BE2C (cell line): Measurements from ENCODE around the gene ACOT7.

Source experiments
- DNase-seq: peaks from one replicate; pipeline ENCODE4 v3.0.0-alpha.2; 2020
- H3K27me3 ChIP-seq: fragments of 250-450 bp; sonication (Bioruptor Pico); 2 replicates; pipeline ENCODE4 v1.5.1; 2020; ENCODE audit warnings: mild to moderate bottlenecking
- H3K36me3 ChIP-seq: fragments of 250-450 bp; sonication (Bioruptor Pico); 2 replicates; pipeline ENCODE4 v1.5.1; 2020; ENCODE audit warnings: mild to moderate bottlenecking
- H3K4me1 ChIP-seq: fragments of 250-450 bp; sonication (Bioruptor Pico); 2 replicates; pipeline ENCODE4 v1.5.1; 2020
- H3K4me3 ChIP-seq: 2 replicates; pipeline ENCODE4 v1.5.1; 2011; ENCODE audit warnings: low read depth, low read length
- H3K9me3 ChIP-seq: fragments of 250-450 bp; sonication (Bioruptor Pico); 2 replicates; pipeline ENCODE4 v1.5.1; 2020
- TF ChIP-seq, protein P1 (sequence below): IDR thresholded peaks from 2 replicates; pipeline ENCODE4 v1.5.1; 2012; ENCODE audit warnings: mild to moderate bottlenecking, low read depth, low read length

The ACOT7 gene

GRCh38 chr1:6245869-6246496, 147.6 kb downstream of the ACOT7 start:
- Histone ChIP-seq H3K27me3 (peaks cover 20% of the 10 kb centered on the region), H3K4me1 (no peaks in the 10 kb centered on the region), H3K4me3 (peak overlapping the region; percentile 52), H3K9me3 (no peaks in the 10 kb centered on the region), H3K36me3 (no peaks in the 10 kb centered on the region)
- DNase-seq: peak; percentile 89
- TF ChIP-seq, protein P1, sequence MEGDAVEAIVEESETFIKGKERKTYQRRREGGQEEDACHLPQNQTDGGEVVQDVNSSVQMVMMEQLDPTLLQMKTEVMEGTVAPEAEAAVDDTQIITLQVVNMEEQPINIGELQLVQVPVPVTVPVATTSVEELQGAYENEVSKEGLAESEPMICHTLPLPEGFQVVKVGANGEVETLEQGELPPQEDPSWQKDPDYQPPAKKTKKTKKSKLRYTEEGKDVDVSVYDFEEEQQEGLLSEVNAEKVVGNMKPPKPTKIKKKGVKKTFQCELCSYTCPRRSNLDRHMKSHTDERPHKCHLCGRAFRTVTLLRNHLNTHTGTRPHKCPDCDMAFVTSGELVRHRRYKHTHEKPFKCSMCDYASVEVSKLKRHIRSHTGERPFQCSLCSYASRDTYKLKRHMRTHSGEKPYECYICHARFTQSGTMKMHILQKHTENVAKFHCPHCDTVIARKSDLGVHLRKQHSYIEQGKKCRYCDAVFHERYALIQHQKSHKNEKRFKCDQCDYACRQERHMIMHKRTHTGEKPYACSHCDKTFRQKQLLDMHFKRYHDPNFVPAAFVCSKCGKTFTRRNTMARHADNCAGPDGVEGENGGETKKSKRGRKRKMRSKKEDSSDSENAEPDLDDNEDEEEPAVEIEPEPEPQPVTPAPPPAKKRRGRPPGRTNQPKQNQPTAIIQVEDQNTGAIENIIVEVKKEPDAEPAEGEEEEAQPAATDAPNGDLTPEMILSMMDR: no peak

GRCh38 chr1:6245086-6245868, 148.3 kb downstream of the ACOT7 start:
- Histone ChIP-seq H3K36me3 (no peaks in the 10 kb centered on the region), H3K9me3 (no peaks in the 10 kb centered on the region), H3K4me3 (peak overlapping the region; percentile 52), H3K4me1 (no peaks in the 10 kb centered on the region), H3K27me3 (peaks cover 19% of the 10 kb centered on the region)
- peak; percentile 76 for DNase-seq
- TF ChIP-seq, protein P1: peak; percentile 52

DNA sequence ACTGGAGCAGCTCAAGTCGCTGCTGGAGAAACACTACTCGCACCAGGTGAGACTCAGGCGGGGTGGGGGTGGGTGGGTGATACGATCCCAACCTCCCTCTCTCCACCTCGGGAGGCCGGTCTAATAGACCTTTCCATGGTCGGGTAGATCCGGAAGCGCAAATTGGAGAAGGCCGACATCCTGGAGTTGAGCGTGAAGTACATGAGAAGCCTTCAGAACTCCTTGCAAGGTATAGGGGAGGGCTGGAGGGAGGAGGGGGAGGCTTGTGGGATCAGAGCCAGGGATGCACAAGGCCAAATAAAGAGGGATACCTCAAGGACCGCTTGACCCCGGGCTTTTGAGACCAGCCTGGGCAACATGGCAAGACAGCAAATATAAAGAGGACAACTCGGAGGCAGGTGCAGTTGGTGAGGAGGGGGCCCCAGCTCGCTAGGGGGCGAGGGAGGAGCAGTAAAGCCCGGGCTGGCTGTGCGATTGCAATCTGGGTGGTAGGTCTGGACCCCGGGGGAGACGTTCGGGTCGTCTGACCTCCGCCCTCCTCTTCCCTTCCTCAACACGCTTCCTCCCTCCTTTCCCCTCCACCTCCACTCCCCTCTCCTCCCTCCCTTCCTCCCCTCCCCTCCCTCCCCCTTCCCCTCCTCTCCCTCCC, 149.0 kb downstream of the ACOT7 start:
- no peaks in the 10 kb centered on the region for H3K36me3 ChIP-seq
- DNase-seq: no peak
- TF ChIP-seq, protein P1: no peak
- no peaks in the 10 kb centered on the region for H3K9me3 ChIP-seq
- H3K27me3 ChIP-seq: peaks cover 12% of the 10 kb centered on the region
- H3K4me1 ChIP-seq: no peaks in the 10 kb centered on the region
- no peak overlapping the region for H3K4me3 ChIP-seq

DNA sequence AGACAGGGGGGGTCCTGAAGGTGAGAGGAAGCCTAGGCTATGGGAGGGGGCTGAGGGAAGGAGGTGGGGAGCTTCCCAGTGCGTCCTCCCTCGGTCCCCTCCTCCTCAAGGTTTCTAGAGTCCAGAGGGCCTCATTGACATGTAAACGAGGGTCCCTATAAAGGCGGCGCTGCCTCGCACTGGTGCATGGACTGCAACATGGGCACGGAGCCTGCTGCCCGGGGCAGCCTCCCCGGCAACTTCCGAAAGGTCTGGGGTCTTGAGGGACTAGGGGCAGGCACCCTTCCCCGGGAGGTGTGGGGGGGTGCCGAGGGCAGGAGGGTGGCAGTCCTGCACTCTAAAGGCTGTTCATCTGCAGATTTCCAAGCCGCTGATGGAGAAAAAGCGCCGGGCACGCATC, 149.6 kb downstream of the ACOT7 start, which contains the start of gene HES3:
Gene HES3 (plus strand): TSS at position 187 of the 400 bp plus-strand sequence. CDS start 187 bp downstream, at position 374.
- peak within 1 kb of the TSS; percentile 52; the same call in 1 of the 2 replicates for H3K4me3 ChIP-seq
- H3K36me3 ChIP-seq: no peaks in the 10 kb centered on the region
- no peaks in the 10 kb centered on the region for H3K9me3 ChIP-seq
- peaks cover 6% of the 10 kb centered on the region for H3K27me3 ChIP-seq
- TF ChIP-seq, protein P1: no peak
- no peak for DNase-seq
- no peaks in the 10 kb centered on the region for H3K4me1 ChIP-seq

DNA sequence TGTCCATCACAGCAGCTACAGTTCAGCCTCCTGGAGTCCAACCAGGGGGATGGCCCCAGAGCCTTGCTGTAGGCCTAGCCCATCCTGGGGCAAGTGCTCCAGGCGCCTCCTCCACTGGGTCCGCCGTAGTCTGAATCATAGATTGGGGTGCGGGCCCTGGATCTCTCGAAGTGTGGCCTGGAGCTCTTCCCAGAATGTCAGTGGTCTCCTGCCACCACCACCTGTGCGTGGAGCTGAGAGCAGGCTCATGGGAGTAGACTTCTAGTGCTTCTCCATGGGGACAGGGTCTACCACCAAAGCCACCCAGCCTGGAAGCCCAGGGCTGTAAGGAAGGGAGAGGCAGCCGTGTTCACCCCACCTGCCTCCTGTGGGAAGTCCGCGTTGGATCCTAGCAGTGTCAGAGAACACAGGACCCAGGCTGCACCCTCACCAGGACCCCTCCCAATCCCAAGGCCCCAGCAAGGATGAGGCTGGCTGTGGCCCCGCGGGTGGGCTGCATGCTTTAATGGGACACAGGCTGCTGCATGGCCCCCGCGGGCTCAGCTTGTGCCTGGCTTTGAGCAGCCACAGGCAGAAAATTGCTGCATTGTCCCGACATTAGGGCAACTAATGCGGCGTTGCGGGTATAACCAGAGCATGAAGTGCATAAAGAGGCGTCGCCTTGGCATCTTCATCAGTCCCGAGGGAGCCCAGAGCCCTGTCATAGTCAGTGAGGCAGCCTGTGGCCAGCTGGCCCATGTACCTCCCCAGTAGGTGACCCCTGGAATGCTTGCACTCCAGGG, 150.3 kb downstream of the ACOT7 start:
- no peaks in the 10 kb centered on the region for H3K4me1 ChIP-seq
- H3K4me3 ChIP-seq: no peak overlapping the region
- DNase-seq: no peak
- TF ChIP-seq, protein P1: no peak
- no peaks in the 10 kb centered on the region for H3K36me3 ChIP-seq
- peaks cover 4% of the 10 kb centered on the region for H3K27me3 ChIP-seq
- H3K9me3 ChIP-seq: no peaks in the 10 kb centered on the region
